Mesenchymal stem cell (in vitro differentiated cells and primary cell): Measurements from ENCODE around the gene ACOT7.
"Not testable (repeated sequence)": the region's sequence is repeated elsewhere in the genome, so short reads cannot be mapped to it uniquely, and the experiment has no call there.

Experiments
- DNase-seq: peaks from one replicate; pipeline ENCODE4 v3.0.0-alpha.2; 2013
- H2AFZ ChIP-seq: one replicate; pipeline ENCODE4 v1.6.1; 2013; ENCODE audit warnings: low read depth, mild to moderate bottlenecking, control low read depth, inconsistent platforms, low read length, moderate library complexity
- H2AK5ac ChIP-seq: 2 replicates; pipeline ENCODE4 v1.6.1; 2013; ENCODE audit warnings: low read length, moderate library complexity, mild to moderate bottlenecking, inconsistent platforms; ENCODE audit not compliant: severe bottlenecking
- H2BK120ac ChIP-seq: one replicate; pipeline ENCODE4 v1.6.1; 2013; ENCODE audit warnings: low read depth, mild to moderate bottlenecking, inconsistent platforms, low read length, moderate library complexity
- H2BK12ac ChIP-seq, 2 experiments: one replicate each; pipeline ENCODE4 v1.6.1; 2013; ENCODE audit warnings: inconsistent platforms in 2 of 2, low read length in 2 of 2, mild to moderate bottlenecking in 2 of 2, moderate library complexity in 2 of 2, control low read depth in 1 of 2
- H2BK15ac ChIP-seq: one replicate; pipeline ENCODE4 v1.6.1; 2013; ENCODE audit warnings: mild to moderate bottlenecking, low read depth, inconsistent platforms; ENCODE audit not compliant: poor library complexity, severe bottlenecking
- H2BK5ac ChIP-seq: 2 replicates; pipeline ENCODE4 v1.6.1; 2013; ENCODE audit warnings: low read depth, mild to moderate bottlenecking, low read length, control low read depth, inconsistent platforms; ENCODE audit not compliant: poor library complexity, severe bottlenecking
- H3K14ac ChIP-seq, 2 experiments: one replicate each; pipeline ENCODE4 v1.6.1; 2013; ENCODE audit warnings: inconsistent platforms in 2 of 2, low read length in 2 of 2, control low read depth in 1 of 2, mild to moderate bottlenecking in 1 of 2, moderate library complexity in 1 of 2
- H3K18ac ChIP-seq, 2 experiments: one replicate each; pipeline ENCODE4 v1.6.1; 2013; ENCODE audit warnings: inconsistent platforms in 2 of 2, low read length in 2 of 2, control low read depth in 1 of 2, low read depth in 1 of 2, mild to moderate bottlenecking in 1 of 2
- H3K23ac ChIP-seq, 2 experiments: one replicate each; pipeline ENCODE4 v1.6.1; 2013; ENCODE audit warnings: inconsistent platforms in 2 of 2, low read length in 2 of 2, mild to moderate bottlenecking in 2 of 2, moderate library complexity in 2 of 2, control low read depth in 1 of 2
- H3K27ac ChIP-seq: 2 replicates; pipeline ENCODE4 v1.5.1; 2013; ENCODE audit warnings: mild to moderate bottlenecking, moderate library complexity, low read length, control low read depth, inconsistent platforms; ENCODE audit not compliant: poor library complexity, severe bottlenecking
- H3K27me3 ChIP-seq, 2 experiments: 2 replicates each; pipeline versions ENCODE4 v1.6.1 to v1.7.0; 2013; ENCODE audit warnings: low read length in 2 of 2, mild to moderate bottlenecking in 2 of 2, moderate library complexity in 2 of 2, control low read depth in 1 of 2, inconsistent platforms in 1 of 2; ENCODE audit not compliant: control insufficient read depth in 1 of 2, insufficient read depth in 1 of 2
- H3K36me3 ChIP-seq, 2 experiments: 2 replicates each; pipeline versions ENCODE4 v1.6.1 to v1.7.0; 2013; ENCODE audit warnings: low read length in 2 of 2, control low read depth in 1 of 2, inconsistent platforms in 1 of 2, low read depth in 1 of 2, mild to moderate bottlenecking in 1 of 2; ENCODE audit not compliant: insufficient read depth in 2 of 2, control insufficient read depth in 1 of 2
- H3K4ac ChIP-seq, 2 experiments: one replicate each; pipeline ENCODE4 v1.6.1; 2013; ENCODE audit warnings: inconsistent platforms in 2 of 2, low read length in 2 of 2, mild to moderate bottlenecking in 2 of 2, moderate library complexity in 2 of 2, control low read depth in 1 of 2, low read depth in 1 of 2
- H3K4me1 ChIP-seq: 2 replicates; pipeline ENCODE4 v1.6.1; 2013; ENCODE audit warnings: low read depth, low read length, control low read depth; ENCODE audit not compliant: control insufficient read depth, insufficient read depth
- H3K4me2 ChIP-seq: 2 replicates; pipeline ENCODE4 v1.6.1; 2013; ENCODE audit warnings: low read length, mild to moderate bottlenecking, inconsistent platforms; ENCODE audit not compliant: poor library complexity, severe bottlenecking
- H3K4me3 ChIP-seq, 2 experiments: 2 replicates each; pipeline versions ENCODE4 v1.5.1 to v1.7.0; 2013; ENCODE audit warnings: low read length in 2 of 2, mild to moderate bottlenecking in 2 of 2, control low read depth in 1 of 2, low read depth in 1 of 2; ENCODE audit not compliant: insufficient read depth in 1 of 2
- H3K79me1 ChIP-seq: replicated peaks from 2 replicates; pipeline ENCODE4 v1.6.1; 2013; ENCODE audit warnings: mild to moderate bottlenecking, control low read depth, low read length, inconsistent platforms; ENCODE audit not compliant: poor library complexity, severe bottlenecking
- H3K9ac ChIP-seq: 2 replicates; pipeline ENCODE4 v1.7.0; 2013; ENCODE audit warnings: mild to moderate bottlenecking, low read length, moderate library complexity
- H3K9me3 ChIP-seq: 2 replicates; pipeline ENCODE4 v1.7.0; 2013; ENCODE audit warnings: mild to moderate bottlenecking, low read length; ENCODE audit not compliant: control insufficient read depth
- H4K8ac ChIP-seq: one replicate; pipeline ENCODE4 v1.6.1; 2013; ENCODE audit warnings: inconsistent platforms, mild to moderate bottlenecking, low read length, moderate library complexity
- H4K91ac ChIP-seq: one replicate; pipeline ENCODE4 v1.6.1; 2013; ENCODE audit warnings: mild to moderate bottlenecking, low read length, inconsistent platforms
- WGBS: methylation state at CpG from one replicate; pipeline ENCODE4 v1.1.7; 2013; ENCODE audit warnings: mixed read lengths; 5-methylcytosine and 5-hydroxymethylcytosine counted together

ACOT7 gene

DNA sequence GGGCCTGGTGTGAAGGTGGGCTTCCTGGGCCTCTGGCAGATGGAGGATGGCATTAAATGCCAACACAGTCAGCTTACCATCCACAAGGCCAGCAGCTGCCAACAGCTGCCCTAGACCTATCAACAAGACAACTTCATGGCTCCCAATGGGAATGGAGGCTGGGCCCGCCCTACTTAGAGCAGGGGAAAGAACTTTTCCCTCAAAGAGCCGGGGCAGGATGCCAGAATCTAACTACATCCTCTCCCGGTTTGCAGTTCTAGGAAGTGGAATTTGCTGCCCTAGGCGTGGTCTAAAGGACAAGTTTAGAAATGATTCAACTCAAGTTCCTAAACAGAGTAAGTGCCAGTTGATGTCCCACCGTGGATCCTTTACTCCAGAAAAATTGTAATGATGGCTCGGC, 170.9 kb downstream of the ACOT7 start:
- no peak overlapping the region for H3K9ac ChIP-seq
- no peak overlapping the region for H2AK5ac ChIP-seq
- H3K4me3 ChIP-seq, result no peak overlapping the region
- H3K23ac ChIP-seq, result no peak overlapping the region
- no peak overlapping the region for H4K8ac ChIP-seq
- peaks cover 14% of the 10 kb centered on the region for H3K79me1 ChIP-seq
- H2BK15ac ChIP-seq, result no peak overlapping the region
- H3K9me3 ChIP-seq, result no peaks in the 10 kb centered on the region
- H3K27ac ChIP-seq, result no peak overlapping the region
- H3K18ac ChIP-seq, result no peak overlapping the region
- H4K91ac ChIP-seq, result no peak overlapping the region
- no peak overlapping the region for H3K4ac ChIP-seq
- H2BK12ac ChIP-seq, result no peak overlapping the region
- peaks cover 19% of the 10 kb centered on the region for H3K4me1 ChIP-seq
- WGBS, result 91% methylated on average over 6 of the region's 6 CpGs
- no peak overlapping the region for H3K4me2 ChIP-seq
- no peak overlapping the region for H2AFZ ChIP-seq
- H3K14ac ChIP-seq, result no peak overlapping the region
- H2BK120ac ChIP-seq, result no peak overlapping the region
- no peak overlapping the region for H2BK5ac ChIP-seq
- H3K36me3 ChIP-seq, result peaks cover 40 to 50% of the 10 kb centered on the region in 2 experiments
- no peaks in the 10 kb centered on the region for H3K27me3 ChIP-seq
- DNase-seq, result no peak

- peaks cover 11% of the 10 kb centered on the region for H3K79me1 ChIP-seq
- no peak overlapping the region for H2BK5ac ChIP-seq
- peak overlapping the region; percentile 46 for H4K8ac ChIP-seq
- H3K4me1 ChIP-seq, result peaks cover 19% of the 10 kb centered on the region
- no peak overlapping the region for H3K23ac ChIP-seq
- H3K27ac ChIP-seq, result no peak overlapping the region
- no peak overlapping the region for H4K91ac ChIP-seq
- H3K18ac ChIP-seq, result no peak overlapping the region
- no peak overlapping the region for H3K4me2 ChIP-seq
- H2BK15ac ChIP-seq, result no peak overlapping the region
- H3K4me3 ChIP-seq, result no peak overlapping the region
- H3K4ac ChIP-seq, result no peak overlapping the region
- no peak overlapping the region for H3K9ac ChIP-seq
- no peak overlapping the region for H2AFZ ChIP-seq
- H2AK5ac ChIP-seq, result no peak overlapping the region
- WGBS, result 89% methylated on average over 11 of the region's 12 CpGs
- peaks cover 37 to 40% of the 10 kb centered on the region in 2 experiments for H3K36me3 ChIP-seq
- DNase-seq, result no peak
- no peak overlapping the region for H2BK12ac ChIP-seq
- H2BK120ac ChIP-seq, result no peak overlapping the region
- no peak overlapping the region for H3K14ac ChIP-seq
- H3K9me3 ChIP-seq, result no peaks in the 10 kb centered on the region
- H3K27me3 ChIP-seq, result no peaks in the 10 kb centered on the region
Observed at GRCh38 chr1:6221210-6221784, 172.3 kb downstream of the ACOT7 start.

DNA sequence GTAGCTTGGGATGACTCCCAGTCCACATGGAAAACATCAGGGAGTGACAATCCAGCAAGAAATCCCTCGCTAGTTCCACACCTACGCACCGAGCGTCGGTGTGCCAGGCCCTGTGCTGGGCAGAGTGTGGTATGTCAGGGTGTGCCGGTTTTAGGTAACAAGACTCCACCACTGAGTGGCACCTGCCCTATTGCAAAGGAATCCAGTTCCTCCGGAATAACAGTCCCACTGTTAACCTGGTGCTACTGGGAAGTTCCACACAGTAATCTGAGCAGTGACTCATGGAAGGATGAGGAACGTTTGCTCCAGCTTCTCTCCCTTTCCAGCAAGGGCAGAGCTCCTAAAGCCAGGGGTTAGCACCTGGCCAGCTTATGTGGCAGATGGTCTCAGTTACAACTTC, 173.3 kb downstream of the ACOT7 start:
- H3K27ac ChIP-seq, result no peak overlapping the region
- H3K4ac ChIP-seq, result no peak overlapping the region
- no peak overlapping the region for H2AFZ ChIP-seq
- H3K14ac ChIP-seq, result no peak overlapping the region
- no peak overlapping the region for H3K4me3 ChIP-seq
- DNase-seq, result no peak
- H2BK5ac ChIP-seq, result no peak overlapping the region
- no peaks in the 10 kb centered on the region for H3K27me3 ChIP-seq
- H3K79me1 ChIP-seq, result peaks cover 5% of the 10 kb centered on the region
- no peak overlapping the region for H3K4me2 ChIP-seq
- no peak overlapping the region for H3K18ac ChIP-seq
- 86% methylated on average over 8 of the region's 8 CpGs for WGBS
- no peaks in the 10 kb centered on the region for H3K9me3 ChIP-seq
- H3K9ac ChIP-seq, result no peak overlapping the region
- H4K8ac ChIP-seq, result no peak overlapping the region
- no peak overlapping the region for H2BK12ac ChIP-seq
- H3K4me1 ChIP-seq, result peaks cover 19% of the 10 kb centered on the region
- no peak overlapping the region for H2AK5ac ChIP-seq
- H2BK120ac ChIP-seq, result no peak overlapping the region
- H3K23ac ChIP-seq, result no peak overlapping the region
- no peak overlapping the region for H2BK15ac ChIP-seq
- H3K36me3 ChIP-seq, result peaks cover 29 to 31% of the 10 kb centered on the region in 2 experiments
- H4K91ac ChIP-seq, result no peak overlapping the region

- not testable (repeated sequence) for H4K91ac ChIP-seq, H3K4me3 ChIP-seq, H3K18ac ChIP-seq, H3K4me2 ChIP-seq, H3K79me1 ChIP-seq, H3K27ac ChIP-seq, H3K14ac ChIP-seq, H3K9me3 ChIP-seq, H2AFZ ChIP-seq, H2AK5ac ChIP-seq, H2BK5ac ChIP-seq, H2BK12ac ChIP-seq, H2BK120ac ChIP-seq, H3K4ac ChIP-seq, H3K23ac ChIP-seq, H3K27me3 ChIP-seq, H2BK15ac ChIP-seq, H3K9ac ChIP-seq, H4K8ac ChIP-seq, DNase-seq
- H3K36me3 ChIP-seq, result peaks cover 23 to 25% of the 10 kb centered on the region in 2 experiments
- H3K4me1 ChIP-seq, result peaks cover 13% of the 10 kb centered on the region
- 94% methylated on average over 11 of the region's 11 CpGs for WGBS
Observed at GRCh38 chr1:6219641-6220040, 173.9 kb downstream of the ACOT7 start.
